ENCODE results near the gene SH3RF3.

Gene SH3RF3

GRCh38 chr2:109194620-109194937, 65.6 kb downstream of the SH3RF3 start:
- FAIRE-seq = no peak
- no peak for DNase-seq (ENCODE audit: extremely low spot score, insufficient read length, low read depth)

- no peak for FAIRE-seq
- DNase-seq (ENCODE audit: extremely low spot score, insufficient read length, low read depth) = no peak
Measured at GRCh38 chr2:109195193-109196045, 66.4 kb downstream of the SH3RF3 start.

GRCh38 chr2:109196081-109196875, 67.3 kb downstream of the SH3RF3 start:
- FAIRE-seq (no peak), DNase-seq (ENCODE audit: extremely low spot score, insufficient read length, low read depth) (no peak)

- FAIRE-seq (no peak), DNase-seq (ENCODE audit: extremely low spot score, insufficient read length, low read depth) (no peak)
Measured at GRCh38 chr2:109197491-109198418, 68.8 kb downstream of the SH3RF3 start.

- no peak for FAIRE-seq
- DNase-seq (ENCODE audit: extremely low spot score, insufficient read length, low read depth) = no peak
Measured at GRCh38 chr2:109199790-109200189, 70.8 kb downstream of the SH3RF3 start.

GRCh38 chr2:109200616-109201464, 71.8 kb downstream of the SH3RF3 start:
- FAIRE-seq = no peak

GRCh38 chr2:109201465-109202327, 72.7 kb downstream of the SH3RF3 start:
- no peak for DNase-seq (ENCODE audit: extremely low spot score, insufficient read length, low read depth)
- no peak for FAIRE-seq

More at GRCh38 chr2:109200616-109201464, 71.8 kb downstream of the SH3RF3 start:
- DNase-seq (ENCODE audit: extremely low spot score, insufficient read length, low read depth) = no peak

- no peak for FAIRE-seq
- DNase-seq (ENCODE audit: extremely low spot score, insufficient read length, low read depth) = no peak
Measured at GRCh38 chr2:109202486-109202885, 73.5 kb downstream of the SH3RF3 start.

- no peak for DNase-seq (ENCODE audit: extremely low spot score, insufficient read length, low read depth)
- FAIRE-seq = no peak
Measured at GRCh38 chr2:109203246-109204011, 74.4 kb downstream of the SH3RF3 start.

- FAIRE-seq (no peak), DNase-seq (ENCODE audit: extremely low spot score, insufficient read length, low read depth) (no peak)
Measured at GRCh38 chr2:109204412-109204811, 75.4 kb downstream of the SH3RF3 start.

- no peak for DNase-seq (ENCODE audit: extremely low spot score, insufficient read length, low read depth)
- no peak for FAIRE-seq
Measured at GRCh38 chr2:109205447-109205846, 76.4 kb downstream of the SH3RF3 start.

- FAIRE-seq = no peak
Measured at GRCh38 chr2:109206569-109207146, 77.7 kb downstream of the SH3RF3 start.

GRCh38 chr2:109207176-109207575, 78.2 kb downstream of the SH3RF3 start:
- DNase-seq (ENCODE audit: extremely low spot score, insufficient read length, low read depth) (no peak), FAIRE-seq (no peak)

More at GRCh38 chr2:109206569-109207146, 77.7 kb downstream of the SH3RF3 start:
- no peak for DNase-seq (ENCODE audit: extremely low spot score, insufficient read length, low read depth)

- DNase-seq (ENCODE audit: extremely low spot score, insufficient read length, low read depth) (no peak), FAIRE-seq (no peak)
Measured at GRCh38 chr2:109208071-109208950, 79.3 kb downstream of the SH3RF3 start.

- FAIRE-seq (no peak), DNase-seq (ENCODE audit: extremely low spot score, insufficient read length, low read depth) (no peak)
Measured at GRCh38 chr2:109208951-109209335, 79.9 kb downstream of the SH3RF3 start.

- no peak for DNase-seq (ENCODE audit: extremely low spot score, insufficient read length, low read depth)
- no peak for FAIRE-seq
Measured at GRCh38 chr2:109209412-109209811, 80.4 kb downstream of the SH3RF3 start.

All from GM18507 (cell line).